D721Med (cell line): Measurements from ENCODE around the gene GFRA1.

Source experiments
- DNase-seq: peaks from one replicate; pipeline ENCODE4 v3.0.0; 2011; ENCODE audit warnings: low spot score; ENCODE audit not compliant: insufficient read length
- FAIRE-seq: peaks from 2 replicates; lab custom pipeline; 2011; peaks lifted over from hg19 to GRCh38; lab: Jason Lieb, UNC
- TF ChIP-seq, protein P1 (sequence below): IDR thresholded peaks from 2 replicates; pipeline ENCODE4 v1.5.1; 2012; ENCODE audit warnings: mild to moderate bottlenecking, control low read depth; ENCODE audit not compliant: insufficient read depth; ENCODE audit errors: missing control alignments

GFRA1 gene

DNA sequence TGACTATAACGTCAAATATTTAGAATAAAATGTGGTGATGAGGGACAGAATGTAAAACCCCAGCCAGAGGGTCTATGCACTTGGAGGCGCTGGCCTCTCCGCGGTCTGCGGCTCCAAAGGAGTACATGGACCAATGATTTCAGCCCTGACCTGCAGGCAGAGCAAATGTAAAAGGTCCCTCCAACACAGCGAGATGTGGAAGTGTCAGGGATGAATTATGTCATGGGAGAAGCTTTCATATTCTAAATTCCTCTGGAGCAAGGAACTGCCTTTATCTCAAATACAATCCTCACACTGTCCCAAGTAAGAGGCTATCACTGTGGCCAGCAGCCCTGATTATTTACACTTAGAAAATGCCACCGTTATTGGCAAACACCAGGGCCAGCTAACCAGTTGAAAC is 139.4 kb downstream of the GFRA1 start:
- TF ChIP-seq, protein P1, sequence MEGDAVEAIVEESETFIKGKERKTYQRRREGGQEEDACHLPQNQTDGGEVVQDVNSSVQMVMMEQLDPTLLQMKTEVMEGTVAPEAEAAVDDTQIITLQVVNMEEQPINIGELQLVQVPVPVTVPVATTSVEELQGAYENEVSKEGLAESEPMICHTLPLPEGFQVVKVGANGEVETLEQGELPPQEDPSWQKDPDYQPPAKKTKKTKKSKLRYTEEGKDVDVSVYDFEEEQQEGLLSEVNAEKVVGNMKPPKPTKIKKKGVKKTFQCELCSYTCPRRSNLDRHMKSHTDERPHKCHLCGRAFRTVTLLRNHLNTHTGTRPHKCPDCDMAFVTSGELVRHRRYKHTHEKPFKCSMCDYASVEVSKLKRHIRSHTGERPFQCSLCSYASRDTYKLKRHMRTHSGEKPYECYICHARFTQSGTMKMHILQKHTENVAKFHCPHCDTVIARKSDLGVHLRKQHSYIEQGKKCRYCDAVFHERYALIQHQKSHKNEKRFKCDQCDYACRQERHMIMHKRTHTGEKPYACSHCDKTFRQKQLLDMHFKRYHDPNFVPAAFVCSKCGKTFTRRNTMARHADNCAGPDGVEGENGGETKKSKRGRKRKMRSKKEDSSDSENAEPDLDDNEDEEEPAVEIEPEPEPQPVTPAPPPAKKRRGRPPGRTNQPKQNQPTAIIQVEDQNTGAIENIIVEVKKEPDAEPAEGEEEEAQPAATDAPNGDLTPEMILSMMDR = no peak
- DNase-seq (no peak), FAIRE-seq (no peak)

DNA sequence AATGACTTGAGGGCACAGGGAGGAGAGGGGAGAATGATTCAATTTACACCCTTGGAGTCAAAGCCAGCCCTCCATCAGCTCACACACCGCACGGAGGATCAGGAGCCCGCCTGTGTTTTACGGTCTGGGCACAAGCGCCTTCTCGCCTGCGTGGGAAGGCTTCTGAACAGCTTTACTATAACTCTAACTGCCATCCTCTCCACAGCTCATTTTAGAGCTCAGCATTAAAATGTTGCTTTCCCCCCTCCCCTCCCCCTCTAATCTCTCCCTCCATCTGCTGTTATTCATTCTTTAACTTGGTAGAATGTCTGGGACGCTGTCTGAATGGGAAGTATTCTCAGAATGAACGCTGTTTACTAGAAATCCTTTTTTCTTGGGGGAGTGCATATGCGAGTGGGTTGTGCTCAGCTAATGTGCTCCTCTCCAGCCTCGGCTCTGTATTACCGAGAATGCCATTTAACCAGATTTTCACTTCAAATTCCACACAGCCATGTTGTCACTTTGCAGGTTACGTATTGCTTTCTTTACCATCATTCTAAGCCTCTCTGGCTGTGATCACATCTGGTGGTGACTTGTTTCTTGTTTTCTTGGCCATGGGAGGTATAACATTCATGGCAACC is 140.1 kb downstream of the GFRA1 start:
- no peak for FAIRE-seq
- DNase-seq = no peak
- TF ChIP-seq, protein P1 = no peak

- FAIRE-seq (no peak), DNase-seq (no peak)
- TF ChIP-seq, protein P1 = no peak
These were observed 143.0 kb downstream of the GFRA1 start for GRCh38 chr10:116130006-116130405.

DNA sequence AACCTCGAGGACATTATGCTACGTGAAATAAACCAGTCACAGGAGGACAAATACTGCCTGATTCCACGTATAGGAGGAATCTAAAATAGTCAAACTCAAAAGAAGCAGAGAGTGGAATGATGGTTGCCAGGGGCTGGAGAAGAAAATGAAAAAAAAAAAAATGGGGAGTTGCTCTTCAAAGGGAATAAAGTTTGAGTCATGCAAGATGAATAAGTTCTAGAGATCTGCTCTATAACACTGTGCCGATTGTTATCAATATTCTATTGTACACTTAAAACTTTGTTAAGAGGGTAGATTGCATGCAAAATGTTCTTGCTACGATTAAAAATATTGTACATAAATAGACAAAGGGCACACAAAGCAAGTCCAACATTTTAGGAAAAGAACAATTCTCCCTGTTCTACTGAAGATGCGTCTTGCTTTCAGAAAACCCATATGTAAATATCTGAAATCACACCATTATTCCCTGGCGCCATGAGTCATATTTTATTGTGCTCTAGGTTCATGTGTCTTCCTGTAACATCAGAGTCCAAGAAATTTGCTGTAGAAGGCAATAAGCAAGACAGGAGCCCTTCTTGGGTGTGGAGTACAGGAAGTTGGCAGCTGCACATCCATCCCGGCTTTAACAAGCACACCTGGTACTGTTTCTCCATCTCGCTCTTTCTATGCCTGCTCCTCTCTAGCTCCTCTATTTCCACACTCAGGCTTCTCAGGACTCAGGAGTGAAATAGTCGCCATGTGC is 145.9 kb downstream of the GFRA1 start:
- FAIRE-seq = no peak
- TF ChIP-seq, protein P1 = no peak
- no peak for DNase-seq

DNA sequence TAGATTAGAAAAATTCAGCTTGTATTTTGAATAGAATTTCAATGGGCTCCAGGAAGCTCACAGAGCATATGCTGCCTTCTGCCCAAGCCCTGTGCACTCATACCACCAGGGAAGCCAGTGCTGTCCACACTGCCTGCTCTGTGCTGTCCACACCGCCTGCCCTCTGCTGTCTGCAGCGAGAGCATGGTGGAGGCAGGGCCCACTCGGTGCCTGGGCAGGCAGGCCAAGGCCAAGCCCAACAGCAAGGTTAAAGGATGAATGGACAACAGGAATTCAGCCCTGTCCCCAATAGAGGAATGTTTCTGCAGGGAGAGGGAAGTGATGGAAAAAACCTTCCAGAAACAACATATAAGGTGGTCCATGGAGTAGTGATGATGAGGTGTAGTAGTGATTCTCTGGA is 146.8 kb downstream of the GFRA1 start:
- TF ChIP-seq, protein P1 = no peak
- no peak for DNase-seq
- FAIRE-seq = no peak

GRCh38 chr10:116125180-116125579 is 147.8 kb downstream of the GFRA1 start:
- TF ChIP-seq, protein P1 = no peak
- DNase-seq = no peak

GRCh38 chr10:116124777-116125176 is 148.2 kb downstream of the GFRA1 start:
- DNase-seq (no peak), FAIRE-seq (no peak)
- TF ChIP-seq, protein P1 = no peak

More at GRCh38 chr10:116125180-116125579, 147.8 kb downstream of the GFRA1 start:
- FAIRE-seq = no peak
